Esophagus muscularis mucosa (tissue), 3 donors: ENCODE data around the gene INAVA.

Experiments used
- CTCF ChIP-seq, 3 experiments: fragments of 200-600 bp in 2 of 3; fragments of 450-650 bp in 1 of 3; sonication (generic) in 2 of 3; IDR thresholded peaks; one replicate each; pipeline ENCODE4 v1.5.1; 2017 to 2019; ENCODE audit warnings: antibody characterized with exemption in 3 of 3, mild to moderate bottlenecking in 2 of 3, moderate library complexity in 1 of 3
- POLR2AphosphoS5 ChIP-seq, 2 donors: sonication (generic); formaldehyde crosslinking; IDR thresholded peaks; one replicate each; pipeline ENCODE4 v1.6.1; 2017; ENCODE audit warnings: antibody characterized with exemption in 2 of 2

- TF ChIP-seq CTCF (IDR thresholded peaks at IDR 0.05) (no peak), POLR2AphosphoS5 (IDR thresholded peaks at IDR 0.05) (no peak)
These were observed 56.3 kb downstream of the INAVA start for GRCh38 chr1:200951016-200951415.
